ENCODE measurements around the gene HOXB2. TPM values are rescaled to one million over a fixed set of nuclear protein-coding genes. Genes with fewer than 3 reads are reported as not detected.

The HOXB2 gene
- total and polyA plus RNA-seq, 8 donors, result 6.7 to 83.0 (median 12.4) TPM

DNA sequence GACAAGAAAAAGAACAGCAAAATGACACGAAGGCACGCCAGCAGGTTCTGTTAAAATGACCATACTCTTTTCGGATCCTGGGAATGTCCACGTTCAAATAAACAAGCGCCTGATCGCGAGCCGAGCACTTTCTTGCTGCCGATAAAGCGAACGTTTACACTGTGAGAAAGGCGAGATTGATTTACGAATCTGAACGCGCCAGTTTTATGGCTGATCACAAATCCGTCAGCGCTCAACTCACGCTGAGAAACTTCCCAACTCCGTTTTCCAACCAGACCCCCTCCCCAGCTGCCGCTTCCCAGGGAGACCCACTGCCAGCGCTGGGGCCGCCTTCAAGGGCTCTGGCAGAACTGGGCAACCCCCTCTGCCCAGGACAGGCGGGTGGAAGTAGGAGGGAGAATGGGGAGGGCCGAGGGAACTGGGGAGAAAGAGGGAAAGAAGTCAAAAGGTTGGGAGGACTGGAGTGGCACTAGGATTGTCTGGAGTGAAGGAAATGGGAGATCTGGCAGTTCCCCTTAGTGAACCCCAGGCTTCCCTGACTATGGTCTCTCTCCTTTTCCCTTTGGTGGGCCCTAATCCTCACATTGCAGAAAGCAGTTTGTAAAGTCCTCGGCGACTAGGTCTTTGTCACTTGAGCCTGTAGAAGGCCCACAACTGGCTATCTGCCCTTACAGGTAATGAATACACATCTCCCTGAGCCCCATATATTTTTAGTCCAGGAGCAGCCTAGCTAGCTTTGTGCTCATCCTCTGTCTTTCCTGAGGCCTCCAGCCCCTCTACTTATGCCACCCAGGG lies 26.3 kb upstream of the HOXB2 start:
- Histone ChIP-seq H3K4me3 (peak overlapping the region; percentile 27 to 57 (median 38)), H3K4me1 (peaks cover 18 to 88% (median 56%) of the 10 kb centered on the region in 4 donors), H3K27me3 (peaks cover 0 to 100% (median 59%) of the 10 kb centered on the region in 3 donors), H3K36me3 (no peaks in the 10 kb centered on the region), H3K9me3 (no peaks in the 10 kb centered on the region), H3K27ac (peak overlapping the region; percentile 32 to 95 (median 93))
- intact Hi-C loops (cut with DNase I; ENCODE audit: low total_unique reads), result no loop called here
- TF ChIP-seq EP300 (IDR thresholded peaks at IDR 0.05), result no peak
- 21 to 25% (median 22%) methylated on average over 26 of the region's 26 CpGs for WGBS, 5 donors
- DNase-seq, result no peak

DNA sequence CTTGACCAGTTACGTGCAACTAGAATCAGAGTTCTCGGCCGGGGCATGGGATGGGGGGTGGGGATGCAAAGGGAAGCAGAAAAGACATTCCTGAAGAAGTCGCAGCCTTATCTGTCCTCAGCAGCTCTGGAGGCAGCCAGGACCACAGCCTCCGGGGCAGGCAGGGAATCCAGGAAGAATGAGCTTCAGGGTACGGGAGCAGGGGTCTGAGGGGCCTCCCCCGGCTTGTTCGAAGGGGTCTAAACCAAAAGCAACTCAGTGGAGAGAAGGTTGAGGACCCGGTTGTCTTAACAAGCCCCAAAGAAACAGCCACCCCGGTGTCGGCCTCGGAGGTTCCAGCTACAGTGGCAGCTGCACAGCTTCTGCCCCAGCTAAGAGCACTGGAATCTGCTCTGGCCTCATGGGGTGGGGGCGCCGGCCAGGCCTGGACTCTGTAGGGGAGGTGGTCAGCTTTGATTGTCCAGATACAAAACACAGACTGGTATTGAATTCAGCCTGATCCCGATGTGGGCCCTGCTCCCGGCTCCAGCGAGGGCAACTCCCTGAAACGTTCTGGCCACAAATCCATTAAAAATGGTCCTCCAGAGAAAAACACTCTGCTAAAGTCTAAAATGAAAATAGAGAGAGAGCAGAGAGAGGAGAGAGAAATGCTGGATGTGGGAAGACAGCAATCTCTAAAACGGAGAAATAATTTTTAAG lies 25.6 kb upstream of the HOXB2 start:
- WGBS, 5 donors, result 14 to 19% (median 16%) methylated on average over 18 to 19 of the region's 19 CpGs
- DNase-seq, result no peak
- H3K27ac ChIP-seq, result peak overlapping the region; percentile 22 to 95 (median 93)
- H3K9me3 ChIP-seq, result no peaks in the 10 kb centered on the region
- H3K27me3 ChIP-seq, result peaks cover 0 to 100% (median 52%) of the 10 kb centered on the region in 3 donors
- peaks cover 11 to 87% (median 53%) of the 10 kb centered on the region in 4 donors for H3K4me1 ChIP-seq
- no peaks in the 10 kb centered on the region for H3K36me3 ChIP-seq
- peak overlapping the region; percentile 27 to 57 (median 38) for H3K4me3 ChIP-seq
- intact Hi-C loops (cut with DNase I; ENCODE audit: low total_unique reads), result no loop called here
- TF ChIP-seq, protein P1, sequence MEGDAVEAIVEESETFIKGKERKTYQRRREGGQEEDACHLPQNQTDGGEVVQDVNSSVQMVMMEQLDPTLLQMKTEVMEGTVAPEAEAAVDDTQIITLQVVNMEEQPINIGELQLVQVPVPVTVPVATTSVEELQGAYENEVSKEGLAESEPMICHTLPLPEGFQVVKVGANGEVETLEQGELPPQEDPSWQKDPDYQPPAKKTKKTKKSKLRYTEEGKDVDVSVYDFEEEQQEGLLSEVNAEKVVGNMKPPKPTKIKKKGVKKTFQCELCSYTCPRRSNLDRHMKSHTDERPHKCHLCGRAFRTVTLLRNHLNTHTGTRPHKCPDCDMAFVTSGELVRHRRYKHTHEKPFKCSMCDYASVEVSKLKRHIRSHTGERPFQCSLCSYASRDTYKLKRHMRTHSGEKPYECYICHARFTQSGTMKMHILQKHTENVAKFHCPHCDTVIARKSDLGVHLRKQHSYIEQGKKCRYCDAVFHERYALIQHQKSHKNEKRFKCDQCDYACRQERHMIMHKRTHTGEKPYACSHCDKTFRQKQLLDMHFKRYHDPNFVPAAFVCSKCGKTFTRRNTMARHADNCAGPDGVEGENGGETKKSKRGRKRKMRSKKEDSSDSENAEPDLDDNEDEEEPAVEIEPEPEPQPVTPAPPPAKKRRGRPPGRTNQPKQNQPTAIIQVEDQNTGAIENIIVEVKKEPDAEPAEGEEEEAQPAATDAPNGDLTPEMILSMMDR (IDR thresholded peaks at IDR 0.05), result no peak
- no peak for TF ChIP-seq POLR2A (IDR thresholded peaks at IDR 0.05)
- TF ChIP-seq EP300 (IDR thresholded peaks at IDR 0.05), result no peak
- TF ChIP-seq POLR2AphosphoS5 (IDR thresholded peaks at IDR 0.05), result no peak

DNA sequence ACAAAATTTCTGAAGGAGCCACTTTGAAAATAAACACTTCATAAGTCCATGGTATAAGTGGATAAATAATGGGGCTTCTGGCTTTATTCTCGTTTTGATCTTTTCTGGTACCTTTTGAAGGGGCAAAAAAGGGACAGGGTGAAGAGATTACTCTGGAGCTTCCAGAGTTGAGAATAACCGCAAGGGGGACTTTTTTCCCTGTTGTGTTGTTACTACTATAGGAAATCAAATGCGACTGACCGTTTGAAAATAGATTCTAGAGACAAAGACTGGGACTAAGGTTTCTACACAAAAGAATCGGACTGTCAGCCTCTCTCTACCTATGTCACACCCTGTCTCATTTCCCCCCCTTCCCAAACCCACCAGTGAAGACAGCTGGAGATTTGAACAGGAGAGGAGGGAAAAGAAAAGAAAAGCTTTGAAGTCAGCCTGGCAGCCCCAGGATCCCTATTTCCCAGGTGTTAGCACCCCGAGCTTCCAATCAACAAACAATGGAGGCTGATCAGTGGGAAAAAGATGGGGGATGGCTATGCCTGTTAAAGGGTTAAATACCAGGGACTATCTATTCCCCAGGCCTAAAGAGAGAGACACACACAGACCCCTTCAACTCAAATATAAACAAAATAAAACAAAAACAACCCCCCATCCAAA lies 24.9 kb upstream of the HOXB2 start:
- no peaks in the 10 kb centered on the region for H3K36me3 ChIP-seq
- no peak for DNase-seq
- WGBS, 5 donors, result 23 to 32% (median 30%) methylated on average over 6 of the region's 6 CpGs
- H3K27me3 ChIP-seq, result peaks cover 0 to 100% (median 45%) of the 10 kb centered on the region in 3 donors
- no peak for TF ChIP-seq EP300 (IDR thresholded peaks at IDR 0.05)
- no peak for TF ChIP-seq POLR2AphosphoS5 (IDR thresholded peaks at IDR 0.05)
- peak overlapping the region; percentile 51 to 95 (median 93) for H3K27ac ChIP-seq
- peaks cover 11 to 89% (median 56%) of the 10 kb centered on the region in 4 donors for H3K4me1 ChIP-seq
- peak overlapping the region; percentile 27 to 57 (median 38) for H3K4me3 ChIP-seq
- intact Hi-C loops (cut with DNase I; ENCODE audit: low total_unique reads), result no loop called here
- H3K9me3 ChIP-seq, result no peaks in the 10 kb centered on the region

DNA sequence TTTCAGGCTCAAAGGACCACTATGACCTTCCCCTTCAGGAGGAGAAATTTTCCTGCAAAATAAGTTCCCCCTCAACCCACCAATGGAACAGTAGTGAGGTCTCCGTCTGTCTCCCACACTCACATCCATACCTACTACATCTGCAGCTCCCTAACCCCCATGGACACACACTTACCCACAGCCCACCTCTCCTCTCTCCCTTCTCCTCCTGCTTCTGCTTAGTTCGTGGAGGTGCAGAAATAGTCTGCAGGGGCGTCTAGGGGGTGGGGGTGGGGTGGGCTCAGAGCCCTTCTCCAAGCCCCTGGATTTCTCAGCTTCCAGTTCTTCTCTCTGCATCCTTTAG lies 24.3 kb upstream of the HOXB2 start:
- intact Hi-C loops (cut with DNase I; ENCODE audit: low total_unique reads), result no loop called here
- DNase-seq, result no peak
- no peaks in the 10 kb centered on the region for H3K36me3 ChIP-seq
- peak overlapping the region; percentile 27 to 57 (median 34) for H3K4me3 ChIP-seq
- peaks cover 0 to 100% (median 46%) of the 10 kb centered on the region in 3 donors for H3K27me3 ChIP-seq
- no peaks in the 10 kb centered on the region for H3K9me3 ChIP-seq
- H3K4me1 ChIP-seq, result peaks cover 17 to 90% (median 57%) of the 10 kb centered on the region in 4 donors
- WGBS, 5 donors, result 12 to 34% (median 23%) methylated on average over 3 of the region's 3 CpGs
- TF ChIP-seq POLR2AphosphoS5 (IDR thresholded peaks at IDR 0.05), result no peak
- TF ChIP-seq POLR2A (IDR thresholded peaks at IDR 0.05), result no peak
- TF ChIP-seq, protein P1 (IDR thresholded peaks at IDR 0.05), result no peak
- TF ChIP-seq EP300 (IDR thresholded peaks at IDR 0.05), result no peak
- peak overlapping the region; percentile 14 to 95 (median 93) for H3K27ac ChIP-seq
